Upper lobe of left lung (tissue), 6 donors: ENCODE results near the gene TERB1. TPM values are rescaled to one million over a fixed set of nuclear protein-coding genes. Genes with fewer than 3 reads are reported as not detected.

Experiments
- ATAC-seq, 2 donors: fragments of 200-7000 bp; cut with Tn5 transposase; one replicate each; pipeline ENCODE4 v1.9.1; 2022; ENCODE audit warnings: mild to moderate bottlenecking in 2 of 2, moderate library complexity in 2 of 2; ENCODE audit not compliant: low FRiP score in 2 of 2
- DNase-seq, 2 donors: peaks; one replicate each; pipeline ENCODE4 v3.0.0-alpha.2; 2019 to 2020
- H3K27ac ChIP-seq, 4 donors: fragments of 200-600 bp; sonication (generic); one replicate each; pipeline ENCODE4 v1.5.1; 2016 to 2019
- H3K27me3 ChIP-seq, 4 donors: fragments of 200-600 bp; sonication (generic); one replicate each; pipeline ENCODE4 v1.5.1; 2017 to 2019
- H3K36me3 ChIP-seq, 4 donors: fragments of 200-600 bp; sonication (generic); one replicate each; pipeline ENCODE4 v1.5.1; 2016 to 2019
- H3K4me1 ChIP-seq, 4 donors: fragments of 200-600 bp; sonication (generic); one replicate each; pipeline ENCODE4 v1.5.1; 2018 to 2019
- H3K4me3 ChIP-seq, 4 donors: fragments of 200-600 bp; sonication (generic); one replicate each; pipeline ENCODE4 v1.5.1; 2017 to 2019; ENCODE audit warnings: mild to moderate bottlenecking in 2 of 4, moderate library complexity in 1 of 4
- H3K9me3 ChIP-seq, 4 donors: fragments of 200-600 bp; sonication (generic); one replicate each; pipeline ENCODE4 v1.5.1; 2018 to 2019
- EP300 ChIP-seq, 4 donors: sonication (generic); formaldehyde crosslinking; IDR thresholded peaks; one replicate each; pipeline ENCODE4 v1.5.1; 2017; ENCODE audit warnings: antibody characterized with exemption in 4 of 4, control low read depth in 2 of 4
- POLR2A ChIP-seq, 4 donors: fragments of 450-650 bp; IDR thresholded peaks; one replicate each; pipeline ENCODE4 v1.5.1; 2016 to 2017; ENCODE audit warnings: antibody characterized with exemption in 4 of 4, mild to moderate bottlenecking in 2 of 4
- POLR2AphosphoS5 ChIP-seq, 2 donors: sonication (generic); formaldehyde crosslinking; IDR thresholded peaks; one replicate each; pipeline ENCODE4 v1.5.1; 2017; ENCODE audit warnings: antibody characterized with exemption in 2 of 2
- WGBS, 2 donors: methylation state at CpG; one replicate each; pipeline ENCODE4 v1.1.5; 2017 to 2018; 5-methylcytosine and 5-hydroxymethylcytosine counted together
- total RNA-seq, 6 donors: library from RNA; depleted of rRNA in 4 of 6; stranded (reverse); fragments of >200 nt in 4 of 6; gene quantifications; one replicate each; pipeline versions ENCODE4 v1.1.0 to v1.2.1, GENCODE V29; 2016 to 2021
- TF ChIP-seq, protein P1 (sequence below), 6 experiments: fragments of 450-650 bp in 4 of 6; fragments of 200-600 bp in 2 of 6; sonication (generic) in 2 of 6; IDR thresholded peaks; one replicate each; pipeline ENCODE4 v1.5.1; 2016 to 2019; ENCODE audit warnings: antibody characterized with exemption in 6 of 6
- donor health status: DM: no; HTN: no; CAD: no; lungs with moderate emphysema.
- donor health status: DM: no; HTN: yes; CAD: no; lungs with severe emphysema.

TERB1 gene
- total RNA-seq, 6 donors from 2014 or later: 0.31 to 0.55 TPM; not detected in 4

- H3K27ac ChIP-seq: peak overlapping the region; percentile 91 to 98 (median 94)
- H3K36me3 ChIP-seq: peaks cover 3 to 33% (median 14%) of the 10 kb centered on the region in 4 donors
- H3K27me3 ChIP-seq: no peaks in the 10 kb centered on the region
- H3K4me3 ChIP-seq: peak overlapping the region; percentile 70 to 100 (median 96)
- H3K4me1 ChIP-seq: peaks cover 38 to 58% (median 43%) of the 10 kb centered on the region in 4 donors
- TF ChIP-seq POLR2AphosphoS5 (IDR thresholded peaks at IDR 0.05) (no peak), EP300 (IDR thresholded peaks at IDR 0.05) (no peak), POLR2A (IDR thresholded peaks at IDR 0.05) (no peak)
- TF ChIP-seq, protein P1, sequence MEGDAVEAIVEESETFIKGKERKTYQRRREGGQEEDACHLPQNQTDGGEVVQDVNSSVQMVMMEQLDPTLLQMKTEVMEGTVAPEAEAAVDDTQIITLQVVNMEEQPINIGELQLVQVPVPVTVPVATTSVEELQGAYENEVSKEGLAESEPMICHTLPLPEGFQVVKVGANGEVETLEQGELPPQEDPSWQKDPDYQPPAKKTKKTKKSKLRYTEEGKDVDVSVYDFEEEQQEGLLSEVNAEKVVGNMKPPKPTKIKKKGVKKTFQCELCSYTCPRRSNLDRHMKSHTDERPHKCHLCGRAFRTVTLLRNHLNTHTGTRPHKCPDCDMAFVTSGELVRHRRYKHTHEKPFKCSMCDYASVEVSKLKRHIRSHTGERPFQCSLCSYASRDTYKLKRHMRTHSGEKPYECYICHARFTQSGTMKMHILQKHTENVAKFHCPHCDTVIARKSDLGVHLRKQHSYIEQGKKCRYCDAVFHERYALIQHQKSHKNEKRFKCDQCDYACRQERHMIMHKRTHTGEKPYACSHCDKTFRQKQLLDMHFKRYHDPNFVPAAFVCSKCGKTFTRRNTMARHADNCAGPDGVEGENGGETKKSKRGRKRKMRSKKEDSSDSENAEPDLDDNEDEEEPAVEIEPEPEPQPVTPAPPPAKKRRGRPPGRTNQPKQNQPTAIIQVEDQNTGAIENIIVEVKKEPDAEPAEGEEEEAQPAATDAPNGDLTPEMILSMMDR (IDR thresholded peaks at IDR 0.05): no peak
- peak; percentile 19 to 53 for ATAC-seq
- no peaks in the 10 kb centered on the region for H3K9me3 ChIP-seq
- 0 to 2% methylated on average over 9 to 12 of the region's 22 CpGs for WGBS, 2 donors
- peak in 1 of 2 donors; percentile 32 for DNase-seq
Measured at GRCh38 chr16:66751053-66751302, 50.4 kb downstream of the TERB1 start.

GRCh38 chr16:66750279-66751052 is 50.9 kb downstream of the TERB1 start:
- ATAC-seq (no peak), DNase-seq (no peak)
- WGBS, 2 donors: 11 to 18% methylated on average over 12 of the region's 12 CpGs
- Histone ChIP-seq H3K4me3 (peak overlapping the region; percentile 70 to 100 (median 96)), H3K4me1 (peaks cover 40 to 58% (median 45%) of the 10 kb centered on the region in 4 donors), H3K27ac (peak overlapping the region; percentile 91 to 98 (median 94)), H3K9me3 (no peaks in the 10 kb centered on the region), H3K27me3 (no peaks in the 10 kb centered on the region), H3K36me3 (peaks cover 6 to 37% (median 17%) of the 10 kb centered on the region in 4 donors)
- TF ChIP-seq, protein P1 (IDR thresholded peaks at IDR 0.05): no peak
- TF ChIP-seq EP300 (IDR thresholded peaks at IDR 0.05) (no peak), POLR2A (IDR thresholded peaks at IDR 0.05) (no peak), POLR2AphosphoS5 (IDR thresholded peaks at IDR 0.05) (no peak)

- WGBS, 2 donors: 16 to 31% methylated on average over 1 of the region's 1 CpG
- peak in 1 of 2 donors; percentile 62 for DNase-seq
- Histone ChIP-seq H3K4me3 (no peak overlapping the region), H3K27me3 (no peaks in the 10 kb centered on the region), H3K9me3 (no peaks in the 10 kb centered on the region), H3K4me1 (peaks cover 45 to 67% (median 60%) of the 10 kb centered on the region in 4 donors), H3K27ac (peak overlapping the region in 2 of 4 donors; percentile 50 to 54), H3K36me3 (peaks cover 9 to 74% (median 39%) of the 10 kb centered on the region in 4 donors)
- ATAC-seq: peak; percentile 23 to 66
- no peak for TF ChIP-seq EP300 (IDR thresholded peaks at IDR 0.05)
Measured at GRCh38 chr16:66746682-66747081, 54.7 kb downstream of the TERB1 start.

- TF ChIP-seq, protein P1 (IDR thresholded peaks at IDR 0.05): no peak
- no peak for TF ChIP-seq POLR2A (IDR thresholded peaks at IDR 0.05)
- H3K9me3 ChIP-seq: no peaks in the 10 kb centered on the region
- peak overlapping the region in 2 of 4 donors; percentile 50 to 54 for H3K27ac ChIP-seq
- ATAC-seq (no peak), DNase-seq (no peak)
- peaks cover 9 to 76% (median 39%) of the 10 kb centered on the region in 4 donors for H3K36me3 ChIP-seq
- no peak overlapping the region for H3K4me3 ChIP-seq
- H3K27me3 ChIP-seq: no peaks in the 10 kb centered on the region
- 65 to 77% methylated on average over 3 of the region's 3 CpGs for WGBS, 2 donors
- H3K4me1 ChIP-seq: peaks cover 51 to 73% (median 67%) of the 10 kb centered on the region in 4 donors
Measured at GRCh38 chr16:66746048-66746447, 55.3 kb downstream of the TERB1 start.

GRCh38 chr16:66741950-66742808 is 59.2 kb downstream of the TERB1 start:
- TF ChIP-seq, protein P1 (IDR thresholded peaks at IDR 0.05): no peak
- TF ChIP-seq POLR2A (IDR thresholded peaks at IDR 0.05): no peak
- no peak for TF ChIP-seq EP300 (IDR thresholded peaks at IDR 0.05)
- no peak for TF ChIP-seq POLR2AphosphoS5 (IDR thresholded peaks at IDR 0.05)
- Histone ChIP-seq H3K9me3 (no peaks in the 10 kb centered on the region), H3K36me3 (peaks cover 15 to 91% (median 43%) of the 10 kb centered on the region in 4 donors), H3K27me3 (no peaks in the 10 kb centered on the region), H3K4me3 (no peak overlapping the region), H3K4me1 (peaks cover 50 to 62% (median 57%) of the 10 kb centered on the region in 4 donors), H3K27ac (peak overlapping the region; percentile 80 to 89 (median 82))
- WGBS, 2 donors: 59 to 61% methylated on average over 10 of the region's 10 CpGs
- DNase-seq (no peak), ATAC-seq (peak in 1 of 2 donors; percentile 54)
